GM19467 (cell line): ENCODE data around the gene SH3BP5.

Experiments used
- ATAC-seq: cut with Tn5 transposase; IDR thresholded peaks from one replicate; pipeline ENCODE4 v1.9.1; 2021; ENCODE audit warnings: mild to moderate bottlenecking, moderate library complexity; ENCODE audit not compliant: unreplicated experiment

SH3BP5 gene

DNA sequence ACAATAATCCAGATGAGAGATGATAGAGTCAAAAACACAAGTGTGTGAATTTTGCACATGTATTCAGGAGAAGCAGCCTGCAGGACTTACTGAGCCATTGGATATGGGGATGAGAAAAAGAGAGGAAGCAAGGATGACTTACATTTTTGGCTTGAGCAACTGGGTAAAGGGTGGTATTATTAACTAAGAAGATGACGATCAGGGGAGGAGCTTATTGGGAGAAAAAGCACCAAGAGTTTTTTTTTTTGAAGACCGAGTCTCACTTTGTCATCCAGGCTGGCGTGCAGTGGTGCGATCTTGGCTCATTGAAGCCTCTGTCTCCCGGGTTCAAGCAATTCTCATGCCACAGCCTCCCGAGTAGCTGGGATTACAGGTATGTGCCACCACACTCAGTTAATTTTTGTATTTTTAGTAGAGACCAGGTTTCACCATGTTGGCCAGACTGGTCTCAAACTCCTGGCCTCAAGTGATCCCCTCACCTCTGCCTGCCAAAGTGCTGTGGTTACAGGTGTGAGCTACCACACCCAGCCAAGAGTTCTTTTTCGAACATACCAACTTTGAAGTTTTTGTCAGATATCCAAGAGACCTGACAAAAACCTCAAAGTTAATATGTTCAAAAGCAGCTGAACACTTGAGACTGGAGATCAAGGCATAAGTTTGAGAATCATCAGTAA is 14.8 kb upstream of the SH3BP5 start:
- no peak for ATAC-seq

DNA sequence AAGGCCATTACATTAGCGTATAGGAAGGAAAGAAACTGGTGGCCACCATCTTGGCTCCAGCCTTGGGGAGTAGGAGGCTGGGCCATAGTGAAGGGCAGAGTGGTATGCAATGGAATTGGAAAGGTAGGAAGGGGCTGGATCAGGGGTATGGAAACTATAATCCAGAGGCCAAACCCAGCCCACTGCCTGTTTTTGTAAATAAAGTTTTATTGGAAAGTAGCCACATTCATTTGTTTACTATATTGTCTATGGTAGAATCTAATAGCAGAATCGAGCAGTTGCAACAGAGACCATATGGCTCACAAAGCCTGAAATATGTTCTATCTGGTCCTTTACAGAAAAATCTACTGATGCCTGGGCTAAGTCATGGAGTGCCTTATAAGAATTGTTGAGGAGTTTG is 14.1 kb upstream of the SH3BP5 start:
- no peak for ATAC-seq

DNA sequence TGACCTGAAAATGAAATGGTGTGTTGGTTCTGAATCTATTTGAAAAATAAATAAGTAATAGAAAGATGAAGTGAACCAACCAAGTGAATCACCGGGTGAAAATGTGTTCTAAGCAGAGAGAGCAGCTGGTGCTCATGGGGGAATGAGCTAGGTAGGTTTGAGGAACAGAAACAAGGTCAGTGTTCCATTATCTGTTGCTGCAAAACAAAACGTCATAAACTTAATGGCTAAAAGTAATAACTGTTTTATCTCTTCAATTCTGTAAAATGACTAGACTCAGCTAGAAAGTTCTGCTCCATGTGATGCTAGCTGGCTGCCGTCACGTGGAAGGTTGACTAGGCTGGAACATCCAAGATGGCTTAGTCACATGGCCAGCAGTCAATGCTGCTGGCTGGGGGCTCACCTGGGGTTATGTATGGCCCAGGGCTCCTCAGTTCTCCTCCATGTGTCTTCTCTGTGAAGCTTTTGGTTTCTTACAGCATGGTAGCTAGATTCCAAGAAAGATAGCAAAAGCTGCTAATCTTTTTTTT is 13.3 kb upstream of the SH3BP5 start:
- ATAC-seq: peak; percentile 86

DNA sequence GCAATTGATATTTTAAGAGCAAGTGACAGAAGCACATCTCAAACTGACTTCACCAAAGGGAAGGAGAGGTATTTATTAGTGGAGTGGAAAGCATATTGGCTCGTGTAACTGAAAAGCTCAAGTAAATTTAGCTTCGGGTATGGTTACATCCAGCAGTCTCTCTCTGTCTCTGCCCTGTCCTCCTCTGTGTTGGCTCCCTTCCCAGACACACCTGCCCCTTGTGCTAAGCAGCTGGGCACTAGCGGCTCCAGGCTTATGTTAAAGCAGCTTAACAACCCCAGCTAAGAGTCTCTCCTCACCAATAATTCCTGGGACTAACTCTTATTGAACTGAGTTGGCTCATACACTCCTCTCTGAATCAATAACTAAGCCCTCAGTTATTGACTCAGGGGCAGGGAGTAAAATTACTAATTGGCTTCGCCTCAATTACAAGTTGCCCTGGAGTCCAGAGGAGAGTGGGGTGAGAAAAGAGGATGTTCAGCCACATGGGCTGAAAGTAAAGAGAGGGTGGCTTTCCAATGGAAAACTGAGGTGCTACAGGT is 12.8 kb upstream of the SH3BP5 start:
- ATAC-seq: no peak

DNA sequence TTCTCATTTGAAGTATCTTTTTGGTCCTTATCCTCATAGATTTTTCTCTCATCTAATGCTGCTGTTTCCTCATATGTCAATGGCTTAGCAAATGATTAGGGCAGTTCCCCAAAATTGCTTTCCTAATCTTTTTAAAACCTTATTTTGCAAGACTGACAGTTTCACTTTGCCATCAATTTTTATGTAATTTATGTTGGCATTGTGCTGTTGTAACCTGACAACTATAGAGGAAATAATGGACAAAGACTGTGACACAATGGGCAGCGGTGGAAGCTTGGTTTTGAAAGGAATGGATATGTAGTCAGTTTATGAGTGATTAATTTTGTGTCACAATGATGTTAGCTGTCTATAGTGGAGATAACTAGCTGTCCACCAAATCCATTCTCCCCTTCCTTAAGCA is 10.6 kb upstream of the SH3BP5 start:
- ATAC-seq: no peak

DNA sequence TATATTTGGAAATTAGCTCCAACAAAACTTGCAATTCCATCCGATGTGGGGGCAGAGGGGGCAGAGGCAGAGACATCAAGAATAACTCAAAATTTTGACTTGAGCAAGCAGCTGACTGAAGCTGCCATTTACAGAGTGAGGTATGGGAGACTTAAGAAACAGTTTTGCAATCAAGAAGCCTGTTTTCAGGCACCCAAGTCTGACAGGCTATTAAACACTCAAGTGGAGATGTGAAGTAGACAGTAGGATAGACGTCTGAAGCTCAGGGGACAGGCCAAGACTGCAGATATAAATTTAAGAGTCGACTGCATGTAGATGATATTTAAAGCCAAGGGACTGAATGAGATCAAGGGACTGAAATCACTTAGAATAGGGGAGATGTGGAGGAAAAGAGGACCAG is 9.9 kb upstream of the SH3BP5 start:
- ATAC-seq: no peak

DNA sequence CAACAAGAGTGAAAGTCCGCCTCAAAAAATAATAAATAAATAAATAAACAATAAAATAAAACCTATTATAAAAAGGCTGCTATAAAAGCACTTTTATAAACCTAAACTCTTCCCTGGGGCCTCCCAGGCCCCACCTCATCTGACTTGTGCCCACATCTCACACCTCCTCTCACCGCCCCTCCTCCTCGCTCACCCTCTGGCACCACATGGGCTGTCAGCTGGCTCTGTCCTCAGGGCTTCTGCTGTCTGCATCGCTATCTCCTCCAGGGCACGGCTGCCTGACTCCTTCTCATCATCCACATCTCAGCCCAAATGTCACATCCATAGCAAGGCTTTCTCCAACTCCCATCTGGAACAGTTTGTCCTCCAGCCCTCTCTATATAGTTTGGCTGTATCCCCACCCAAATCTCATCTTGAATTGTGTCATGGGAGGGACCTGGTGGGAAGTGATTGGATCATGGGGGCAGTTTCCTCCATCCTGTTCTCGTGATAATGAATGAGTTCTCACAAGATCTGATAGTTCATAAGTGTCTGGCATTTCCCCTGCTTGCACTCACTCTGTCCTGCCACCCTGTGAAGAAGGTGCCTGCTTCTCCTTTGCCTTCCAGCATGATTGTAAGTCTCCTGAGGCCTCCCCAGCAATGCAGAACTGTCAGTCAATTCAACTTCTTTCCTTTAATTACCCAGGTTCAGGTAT is 8.8 kb upstream of the SH3BP5 start:
- no peak for ATAC-seq

DNA sequence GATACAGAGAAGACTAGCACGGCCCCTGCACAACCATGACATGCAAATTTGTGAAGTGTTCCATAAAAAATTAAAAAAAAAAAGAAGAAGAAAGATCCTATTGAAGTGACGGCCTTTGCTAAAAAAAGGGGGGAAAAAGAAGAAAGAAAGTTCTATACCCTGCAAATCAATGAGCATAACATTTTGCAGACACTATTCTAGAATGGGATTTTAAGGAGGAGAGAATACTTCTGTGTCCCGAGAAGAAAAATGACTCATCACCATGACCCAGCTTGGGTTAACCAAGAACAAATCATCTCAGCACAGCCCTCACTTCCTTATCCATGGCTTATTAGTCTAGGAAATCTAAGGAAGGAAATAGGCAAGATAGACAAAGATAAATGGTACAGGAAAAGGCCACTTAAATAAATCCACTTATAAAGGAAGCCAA is 7.4 kb upstream of the SH3BP5 start:
- no peak for ATAC-seq

DNA sequence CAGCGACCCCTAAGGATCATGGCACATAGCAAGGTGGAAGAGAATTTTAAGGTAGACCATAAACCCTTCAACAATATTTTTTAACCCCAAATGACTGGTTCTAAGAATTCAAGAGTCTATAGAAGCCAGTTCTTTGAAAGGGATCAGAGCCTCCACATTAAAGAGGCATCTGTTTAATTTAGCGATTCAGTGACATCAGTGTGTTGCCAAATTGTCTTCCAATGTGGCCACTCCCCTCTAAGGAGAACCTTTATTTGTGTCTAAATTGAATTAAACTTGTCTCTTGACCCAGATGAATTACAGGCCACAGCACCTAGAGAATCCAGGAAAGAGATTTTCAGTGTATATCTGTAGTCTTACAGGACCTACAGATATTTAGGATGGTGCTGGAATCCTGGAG is 6.6 kb upstream of the SH3BP5 start:
- ATAC-seq: no peak

DNA sequence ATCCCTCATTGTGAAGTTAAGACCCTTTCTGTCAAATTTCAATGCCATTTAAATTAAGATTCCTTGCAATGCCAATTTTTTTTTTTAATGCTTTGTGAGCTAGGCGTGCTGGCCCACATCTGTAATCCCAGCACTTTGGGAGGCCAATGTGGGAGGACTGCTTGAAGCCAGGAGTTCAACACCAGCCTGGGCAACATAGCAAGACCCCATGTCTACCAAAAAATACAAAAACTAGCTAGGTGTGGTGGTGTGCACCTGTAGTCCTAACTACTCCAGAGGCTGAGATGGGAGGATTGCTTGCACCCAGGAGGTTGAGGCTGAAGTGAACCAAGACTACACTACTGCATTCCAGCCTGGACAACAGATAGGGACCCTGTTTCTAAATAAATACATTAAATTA is 5.6 kb upstream of the SH3BP5 start:
- ATAC-seq: no peak

DNA sequence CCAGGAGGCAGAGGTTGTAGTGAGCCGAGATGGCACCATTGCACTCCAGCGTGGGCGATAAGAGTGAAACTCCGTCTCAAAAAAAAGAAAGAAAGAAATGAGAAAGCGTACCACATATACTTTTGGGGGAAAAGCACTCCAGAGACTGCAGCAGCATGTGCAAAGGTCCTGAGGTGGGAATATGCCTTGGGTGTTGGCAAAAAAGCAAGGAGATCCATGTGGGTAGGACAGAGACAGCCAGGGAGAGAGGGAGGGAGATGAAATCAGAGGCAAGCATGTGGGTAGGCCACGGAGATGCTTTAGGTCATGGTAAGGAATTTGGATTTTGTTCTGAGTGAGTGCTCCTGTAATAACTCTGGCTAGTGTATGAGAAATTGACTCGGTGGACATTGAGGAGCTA is 3.7 kb upstream of the SH3BP5 start:
- ATAC-seq: no peak

DNA sequence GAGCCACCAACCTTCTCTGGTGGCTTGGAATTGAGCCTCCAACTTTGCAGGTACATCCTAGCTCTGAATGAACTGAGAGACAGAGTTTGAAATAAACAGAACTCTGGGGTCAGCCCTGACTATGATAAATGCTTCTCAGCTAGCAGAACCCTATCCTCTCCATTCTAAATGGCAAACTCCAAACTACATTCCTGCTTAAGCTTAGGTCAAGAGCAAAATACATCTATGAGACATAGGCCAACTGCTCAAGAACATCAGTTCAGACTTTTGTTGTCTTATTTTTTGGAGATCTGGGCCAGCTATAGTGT is 1.5 kb upstream of the SH3BP5 start:
- no peak for ATAC-seq

DNA sequence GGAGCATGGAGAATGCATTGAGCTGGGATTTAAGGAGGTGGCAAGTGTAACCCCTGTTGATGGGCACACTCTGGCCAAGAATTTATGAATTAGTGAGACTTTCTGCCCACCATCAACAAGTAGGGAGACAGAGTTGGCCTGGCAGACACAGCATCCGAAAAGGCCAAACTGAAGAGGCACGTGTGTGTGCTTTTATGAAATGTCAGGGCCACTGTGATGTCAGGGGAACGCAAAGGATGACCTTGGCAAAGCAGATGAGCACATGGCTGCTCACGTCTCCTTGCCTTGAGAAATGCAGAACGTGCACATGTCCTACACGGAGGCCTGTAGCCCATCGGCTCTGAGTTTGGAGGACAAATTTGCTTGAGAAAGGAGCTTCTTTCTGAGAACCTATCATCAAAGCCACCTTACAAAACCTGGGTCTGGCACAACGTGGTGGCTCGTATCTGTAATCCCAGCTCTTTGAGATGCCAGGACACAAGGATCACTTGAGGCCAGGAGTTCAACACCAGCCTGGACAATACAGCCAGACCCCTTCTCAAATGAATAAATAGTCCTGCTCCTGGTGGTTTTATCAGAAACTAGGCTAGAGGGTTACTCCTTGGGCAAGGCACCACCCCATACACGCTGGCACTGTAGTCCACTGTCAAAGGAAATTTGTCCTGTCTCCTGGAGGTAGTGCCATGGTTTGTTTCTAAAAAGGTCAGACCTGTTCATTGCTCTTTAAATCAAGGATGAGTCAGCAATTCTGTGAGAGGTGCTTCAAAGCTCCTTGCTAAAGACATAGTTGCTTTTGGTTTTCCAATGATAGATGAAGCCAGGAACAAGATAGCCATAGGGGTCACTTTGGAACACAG is 941 bp upstream of the SH3BP5 start:
- ATAC-seq: no peak

DNA sequence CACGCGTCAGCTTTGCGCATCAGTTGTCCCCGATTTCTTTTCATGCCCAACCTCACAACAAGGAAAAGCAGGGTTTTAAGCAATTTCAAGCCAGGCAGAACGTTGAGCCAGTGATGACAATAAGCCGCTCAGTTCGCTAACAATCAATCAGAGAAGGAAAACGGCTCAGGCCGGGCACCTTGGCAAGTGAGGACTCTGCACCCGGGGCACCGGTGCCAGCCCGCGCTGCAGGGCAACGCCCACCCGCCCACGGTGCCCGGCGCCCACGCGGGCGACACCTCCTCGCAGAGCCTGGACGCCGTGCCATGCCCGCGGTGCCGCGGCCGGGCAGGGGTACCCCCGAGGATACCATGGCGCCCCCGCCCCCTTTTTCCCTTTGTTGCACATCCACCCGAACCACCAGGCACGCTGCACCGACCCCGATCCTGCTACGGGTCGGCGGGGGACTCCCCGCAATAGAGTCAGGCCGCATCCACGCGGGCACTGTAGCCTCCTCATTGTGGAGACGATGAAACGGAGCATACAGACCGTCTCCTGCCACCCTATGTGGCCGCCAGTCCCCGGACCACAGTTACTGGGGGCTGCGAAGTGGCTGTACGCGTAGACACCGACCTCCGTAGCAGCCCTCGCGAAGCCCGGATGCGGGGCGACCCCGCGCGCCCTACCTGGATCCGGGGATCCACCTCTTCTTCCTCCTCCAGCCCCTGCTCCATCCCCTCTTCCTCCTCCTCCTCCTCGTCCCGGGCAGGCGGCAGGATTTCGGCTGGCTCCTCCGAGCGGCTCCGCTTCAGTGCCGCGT is 581 bp downstream of the SH3BP5 start:
- peak; percentile 29 for ATAC-seq

DNA sequence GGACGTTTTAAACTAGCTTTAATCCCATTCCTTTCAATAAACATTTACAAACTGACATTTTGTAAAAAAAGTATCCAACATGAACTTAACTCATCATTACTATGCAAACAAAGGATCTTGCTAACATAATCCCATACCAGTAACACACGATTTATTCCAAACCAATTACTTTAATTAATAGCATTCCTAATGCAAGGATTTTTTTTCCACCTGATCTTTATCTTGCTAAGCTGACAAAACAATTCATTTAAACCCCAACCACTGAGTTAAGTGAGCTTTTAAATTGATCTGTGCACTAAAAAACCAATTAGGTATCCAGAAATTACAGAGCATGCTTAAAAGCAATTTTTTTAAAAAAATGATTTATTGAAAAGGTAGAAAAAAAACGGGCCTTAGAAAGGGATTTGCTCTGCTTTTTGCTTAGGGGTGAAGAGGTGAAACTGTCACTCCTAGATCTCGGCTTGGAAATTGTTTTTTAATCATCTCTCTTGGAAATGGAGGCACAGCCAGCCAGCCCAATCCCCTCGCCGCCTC is 1.2 kb downstream of the SH3BP5 start:
- no peak for ATAC-seq

DNA sequence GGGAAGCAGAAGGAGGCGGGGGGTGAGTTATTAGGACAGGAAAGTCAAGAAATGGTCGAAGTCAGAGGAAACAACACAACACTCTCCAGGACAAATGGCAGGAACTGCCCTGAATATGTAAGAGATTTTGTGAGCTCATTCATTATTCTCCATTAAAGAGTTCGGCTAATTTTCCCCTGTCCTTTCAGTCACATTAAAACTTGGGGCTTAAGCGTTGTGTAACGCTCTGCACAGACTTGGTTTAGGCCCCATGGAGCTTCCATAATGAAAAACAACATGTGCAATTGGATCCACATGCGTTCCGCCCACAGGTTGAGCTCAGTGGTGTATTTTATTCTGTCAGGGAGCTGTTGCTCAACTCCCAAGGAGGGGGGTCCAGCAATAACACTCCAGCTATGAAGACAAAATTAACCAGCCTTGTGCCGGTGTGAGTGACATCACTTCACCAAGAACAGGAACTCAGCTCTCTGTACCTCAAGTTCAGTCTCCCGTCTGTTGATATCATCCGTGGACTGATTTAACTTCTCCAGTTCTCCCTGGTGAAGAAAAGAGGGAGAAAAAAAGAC is 2.3 kb downstream of the SH3BP5 start:
- no peak for ATAC-seq

DNA sequence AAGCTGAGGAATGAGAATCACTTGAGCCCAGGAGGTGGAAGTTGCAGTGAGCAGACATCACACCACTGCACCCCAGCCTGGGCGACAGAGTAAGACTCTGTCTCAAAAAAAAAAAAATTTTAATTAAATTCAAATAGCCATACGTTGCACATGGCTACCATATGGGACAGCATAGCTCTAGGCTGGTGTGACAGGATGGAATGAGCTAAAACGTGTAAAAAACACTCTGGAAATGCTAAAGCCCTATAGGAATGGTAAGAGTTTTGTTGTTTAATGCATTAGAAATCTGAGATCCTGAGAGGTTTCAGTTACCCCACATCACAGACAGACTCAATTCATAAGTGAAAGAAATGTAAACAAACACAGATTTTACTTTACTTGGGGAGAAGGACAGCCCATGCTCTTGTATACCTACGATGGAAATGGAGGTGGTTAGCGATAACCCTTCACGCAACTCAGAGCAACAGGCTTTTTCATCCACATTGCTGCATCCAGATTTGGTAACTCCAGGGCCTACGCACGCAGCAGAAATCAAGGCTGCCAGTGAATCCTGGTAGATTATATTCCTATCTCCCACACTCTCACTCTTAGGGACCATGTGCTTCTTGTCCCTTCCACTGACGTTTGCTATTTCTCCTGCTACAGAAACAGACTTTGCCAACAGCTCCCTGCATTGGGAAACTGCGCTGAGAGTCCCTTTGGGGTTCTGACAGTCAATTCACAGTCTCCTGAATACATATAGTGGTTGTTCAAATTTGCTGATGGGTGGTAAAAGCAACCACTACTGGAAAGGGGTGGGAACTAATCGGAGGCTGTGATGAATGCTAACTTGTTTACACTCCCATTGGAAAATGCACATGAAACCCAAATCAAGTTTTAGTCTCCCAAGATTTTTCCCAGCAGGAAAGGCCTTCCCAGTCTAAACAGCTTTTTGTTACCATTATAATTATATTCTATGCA is 3.1 kb downstream of the SH3BP5 start:
- no peak for ATAC-seq

DNA sequence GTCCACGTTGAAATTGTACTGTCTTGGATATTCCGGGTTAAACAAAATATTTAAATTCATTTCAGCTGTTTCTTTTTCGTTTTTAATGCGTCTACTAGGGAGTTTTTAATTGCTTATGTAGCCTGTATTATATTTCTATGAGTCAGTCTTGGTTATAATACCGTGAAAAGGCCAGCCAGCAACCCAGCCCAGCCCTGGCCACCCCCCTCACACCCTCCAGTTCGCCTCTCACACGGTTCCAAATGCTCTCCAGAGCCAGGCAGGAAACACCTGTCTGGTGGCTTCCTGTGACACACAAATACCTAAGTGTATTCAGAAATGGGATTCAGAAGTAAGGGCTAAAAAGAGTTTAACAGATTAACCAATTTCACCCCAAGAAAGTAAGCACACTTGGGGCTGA is 4.4 kb downstream of the SH3BP5 start:
- no peak for ATAC-seq

DNA sequence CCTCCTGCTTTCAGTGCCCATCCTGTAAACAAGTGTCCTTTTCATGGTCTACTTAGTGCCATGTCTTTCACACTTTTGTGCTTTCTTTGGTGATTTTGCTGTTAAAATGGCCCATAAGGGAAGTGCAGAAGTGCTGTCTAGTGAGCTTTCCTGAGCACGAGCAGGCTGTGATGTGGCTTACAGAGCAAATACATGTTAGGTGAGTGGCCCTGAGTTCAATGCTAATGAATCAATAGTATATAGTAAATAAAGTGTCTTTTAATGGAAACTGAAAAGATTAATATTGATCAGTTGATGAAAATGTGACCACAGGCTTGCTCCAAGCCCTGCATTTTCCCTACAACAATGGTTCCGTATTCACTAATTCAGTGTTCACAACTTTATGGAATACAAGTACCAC is 5.7 kb downstream of the SH3BP5 start:
- ATAC-seq: no peak
